Suprapubic skin (tissue), 3 donors: Measurements from ENCODE around the gene UBE2G1.
A peak's percentile ranks its signal among the peaks of the same experiment; 100 is the strongest.

Experiments
- EP300 ChIP-seq: sonication (generic); formaldehyde crosslinking; IDR thresholded peaks from one replicate; pipeline ENCODE4 v1.6.1; 2017; ENCODE audit warnings: antibody characterized with exemption
- POLR2A ChIP-seq, 2 donors: fragments of 450-650 bp; IDR thresholded peaks; one replicate each; pipeline ENCODE4 v1.6.1; 2017; ENCODE audit warnings: antibody characterized with exemption in 2 of 2, mild to moderate bottlenecking in 2 of 2, moderate library complexity in 2 of 2
- TF ChIP-seq, protein P1 (sequence below), 2 donors: fragments of 200-600 bp in 1 of 2; fragments of 450-650 bp in 1 of 2; sonication (generic) in 1 of 2; IDR thresholded peaks; one replicate each; pipeline ENCODE4 v1.5.1; 2016 to 2019; ENCODE audit warnings: antibody characterized with exemption in 2 of 2, mild to moderate bottlenecking in 1 of 2, moderate library complexity in 1 of 2

DNA sequence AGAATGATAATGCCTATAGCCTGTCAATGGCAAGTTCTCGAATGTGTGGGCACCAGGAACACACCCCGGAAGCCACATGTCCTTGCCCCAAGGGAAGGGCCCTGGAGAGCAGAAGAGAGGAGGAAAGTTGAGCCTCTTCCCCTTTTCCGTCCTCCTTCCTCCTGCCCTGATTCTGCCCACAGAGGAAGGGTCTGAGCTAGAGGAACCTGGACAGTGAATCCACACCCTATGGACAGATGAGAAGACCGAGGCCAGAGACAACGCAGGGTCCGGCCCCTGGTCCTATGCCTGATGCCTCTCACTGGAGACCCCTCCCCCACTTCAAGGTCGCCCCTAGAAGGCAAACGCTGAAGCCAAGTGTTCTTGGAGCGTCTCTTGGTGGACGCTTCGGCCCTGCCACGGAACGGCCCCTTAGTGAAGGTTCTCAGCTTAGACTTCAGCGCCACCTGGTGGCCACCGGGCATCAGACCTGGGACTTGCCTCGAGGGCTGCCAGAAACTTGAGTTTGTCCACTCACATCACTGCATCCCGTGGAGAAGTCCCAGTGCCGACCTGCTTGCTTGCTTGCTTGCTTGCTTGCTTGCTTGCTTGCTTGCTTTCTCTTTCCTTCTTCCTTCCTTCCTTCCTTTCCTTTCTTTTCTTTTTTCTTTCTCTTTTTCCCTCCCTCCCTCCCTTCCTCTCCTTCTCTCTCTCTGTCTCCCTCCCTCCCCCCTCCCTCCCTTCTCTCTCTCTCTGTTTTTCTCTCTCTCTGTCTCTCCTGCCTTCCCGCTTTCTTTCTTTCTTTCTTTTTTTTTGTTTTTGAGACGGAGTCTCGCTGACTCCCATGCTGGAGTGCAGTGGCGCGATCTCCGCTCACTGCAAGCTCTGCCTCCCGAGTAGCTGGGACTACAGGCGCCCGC lies 46.7 kb upstream of the UBE2G1 start:
- TF ChIP-seq, protein P1, sequence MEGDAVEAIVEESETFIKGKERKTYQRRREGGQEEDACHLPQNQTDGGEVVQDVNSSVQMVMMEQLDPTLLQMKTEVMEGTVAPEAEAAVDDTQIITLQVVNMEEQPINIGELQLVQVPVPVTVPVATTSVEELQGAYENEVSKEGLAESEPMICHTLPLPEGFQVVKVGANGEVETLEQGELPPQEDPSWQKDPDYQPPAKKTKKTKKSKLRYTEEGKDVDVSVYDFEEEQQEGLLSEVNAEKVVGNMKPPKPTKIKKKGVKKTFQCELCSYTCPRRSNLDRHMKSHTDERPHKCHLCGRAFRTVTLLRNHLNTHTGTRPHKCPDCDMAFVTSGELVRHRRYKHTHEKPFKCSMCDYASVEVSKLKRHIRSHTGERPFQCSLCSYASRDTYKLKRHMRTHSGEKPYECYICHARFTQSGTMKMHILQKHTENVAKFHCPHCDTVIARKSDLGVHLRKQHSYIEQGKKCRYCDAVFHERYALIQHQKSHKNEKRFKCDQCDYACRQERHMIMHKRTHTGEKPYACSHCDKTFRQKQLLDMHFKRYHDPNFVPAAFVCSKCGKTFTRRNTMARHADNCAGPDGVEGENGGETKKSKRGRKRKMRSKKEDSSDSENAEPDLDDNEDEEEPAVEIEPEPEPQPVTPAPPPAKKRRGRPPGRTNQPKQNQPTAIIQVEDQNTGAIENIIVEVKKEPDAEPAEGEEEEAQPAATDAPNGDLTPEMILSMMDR (IDR thresholded peaks at IDR 0.05), result peak; percentile 83 to 94
- TF ChIP-seq POLR2A (IDR thresholded peaks at IDR 0.05) (no peak), EP300 (no peak)
